NT2/D1 (cell line): ENCODE data around the gene CXCR6.
A peak's percentile ranks its signal among the peaks of the same experiment; 100 is the strongest.
"Not testable (repeated sequence)": the region's sequence is repeated elsewhere in the genome, so short reads cannot be mapped to it uniquely, and the experiment has no call there.

ENCODE experiments used
- DNase-seq: peaks from one replicate; pipeline ENCODE4 v3.0.0-alpha.2; 2011; ENCODE audit warnings: low read depth, low spot score
- H3K27me3 ChIP-seq: 2 replicates; pipeline ENCODE4 v1.6.0; 2011; ENCODE audit warnings: mild to moderate bottlenecking; ENCODE audit not compliant: insufficient read length, insufficient read depth
- H3K36me3 ChIP-seq: 2 replicates; pipeline ENCODE4 v1.6.1; 2011; ENCODE audit warnings: mild to moderate bottlenecking, low read length, mixed read lengths; ENCODE audit not compliant: insufficient read depth, insufficient read length
- H3K4me1 ChIP-seq: 2 replicates; pipeline ENCODE4 v1.5.1; 2011; ENCODE audit not compliant: insufficient read depth, insufficient read length
- H3K4me3 ChIP-seq: 2 replicates; pipeline ENCODE4 v1.5.1; 2011; ENCODE audit warnings: low read depth; ENCODE audit not compliant: insufficient read length
- H3K9ac ChIP-seq: 2 replicates; pipeline ENCODE4 v1.6.0; 2011; ENCODE audit warnings: low read depth; ENCODE audit not compliant: insufficient read length
- H3K9me3 ChIP-seq: 2 replicates; pipeline ENCODE4 v1.5.1; 2011; ENCODE audit warnings: mild to moderate bottlenecking, low read length; ENCODE audit not compliant: insufficient read depth
- SUZ12 ChIP-seq: IDR thresholded peaks from 2 replicates; pipeline ENCODE4 v1.6.1; 2011; ENCODE audit not compliant: insufficient read length, insufficient read depth; ENCODE audit errors: extremely low read depth
- YY1 ChIP-seq: IDR thresholded peaks from 2 replicates; pipeline ENCODE4 v1.6.1; 2011; ENCODE audit not compliant: insufficient read length, insufficient read depth
- ZNF274 ChIP-seq: IDR thresholded peaks from 2 replicates; pipeline ENCODE4 v1.6.1; 2011; ENCODE audit warnings: mild to moderate bottlenecking, low read depth, low read length

CXCR6 gene

GRCh38 chr3:45992821-45993221 is 49.6 kb downstream of the CXCR6 start:
- DNase-seq: peak; percentile 60
- TF ChIP-seq ZNF274: no peak
- TF ChIP-seq SUZ12: no peak
- TF ChIP-seq YY1: no peak
- Histone ChIP-seq H3K27me3 (no peaks in the 10 kb centered on the region), H3K9ac (no peak overlapping the region), H3K4me1 (peaks cover 13% of the 10 kb centered on the region), H3K9me3 (no peaks in the 10 kb centered on the region), H3K36me3 (peaks cover 3% of the 10 kb centered on the region), H3K4me3 (no peak overlapping the region)

GRCh38 chr3:45993421-45994027 is 50.3 kb downstream of the CXCR6 start:
- TF ChIP-seq YY1: no peak
- TF ChIP-seq SUZ12: no peak
- TF ChIP-seq ZNF274: no peak
- peaks cover 9% of the 10 kb centered on the region for H3K4me1 ChIP-seq
- H3K9me3 ChIP-seq: no peaks in the 10 kb centered on the region
- no peaks in the 10 kb centered on the region for H3K27me3 ChIP-seq
- H3K9ac ChIP-seq: no peak overlapping the region
- no peak for DNase-seq
- peaks cover 3% of the 10 kb centered on the region for H3K36me3 ChIP-seq
- H3K4me3 ChIP-seq: no peak overlapping the region

- Histone ChIP-seq H3K9me3 (no peaks in the 10 kb centered on the region), H3K27me3 (no peaks in the 10 kb centered on the region), H3K4me3 (peak overlapping the region; percentile 76), H3K4me1 (peaks cover 9% of the 10 kb centered on the region), H3K9ac (peak overlapping the region; percentile 77), H3K36me3 (peaks cover 3% of the 10 kb centered on the region)
- TF ChIP-seq ZNF274: no peak
- no peak for TF ChIP-seq YY1
- TF ChIP-seq SUZ12: no peak
- DNase-seq: no peak
Observed at GRCh38 chr3:45994419-45995235, 51.4 kb downstream of the CXCR6 start.

GRCh38 chr3:45995236-45996192 is 52.2 kb downstream of the CXCR6 start, which contains the start of gene FYCO1:
Gene FYCO1 (minus strand): TSS chr3:45995824. CDS start chr3:45984910, 10,914 bp downstream.
- H3K9ac ChIP-seq: peak within 1 kb of the TSS; percentile 77
- no peaks in the 10 kb centered on the region for H3K27me3 ChIP-seq
- peak within 1 kb of the TSS; percentile 76 for H3K4me3 ChIP-seq
- H3K36me3 ChIP-seq: peaks cover 3% of the 10 kb centered on the region
- DNase-seq: peak; percentile 89
- H3K9me3 ChIP-seq: no peaks in the 10 kb centered on the region
- peaks cover 7% of the 10 kb centered on the region for H3K4me1 ChIP-seq
- TF ChIP-seq ZNF274 (no peak), SUZ12 (no peak), YY1 (peak; percentile 73)

GRCh38 chr3:45997499-45997898 is 54.2 kb downstream of the CXCR6 start:
- not testable (repeated sequence) for H3K4me3 ChIP-seq, H3K36me3 ChIP-seq, H3K9ac ChIP-seq, H3K4me1 ChIP-seq, DNase-seq, H3K9me3 ChIP-seq, H3K27me3 ChIP-seq

GRCh38 chr3:45997942-45998341 is 54.7 kb downstream of the CXCR6 start:
- Histone ChIP-seq H3K9ac (no peak overlapping the region), H3K4me3 (no peak overlapping the region)

More at GRCh38 chr3:45997942-45998341, 54.7 kb downstream of the CXCR6 start:
- Histone ChIP-seq H3K36me3 (no peaks in the 10 kb centered on the region), H3K27me3 (no peaks in the 10 kb centered on the region), H3K9me3 (no peaks in the 10 kb centered on the region), H3K4me1 (peaks cover 2% of the 10 kb centered on the region)
- TF ChIP-seq YY1 (no peak), ZNF274 (no peak), SUZ12 (no peak)
- DNase-seq: no peak
